Right lobe of liver (tissue), 4 donors: ENCODE measurements around the gene GSTP1.

Experiments
- CTCF ChIP-seq, 4 donors: fragments of 200-600 bp in 3 of 4; fragments of 450-650 bp in 1 of 4; IDR thresholded peaks; one replicate each; pipeline versions ENCODE4 v1.5.1 to v1.8.0; 2016 to 2022; ENCODE audit warnings: antibody characterized with exemption in 4 of 4, mild to moderate bottlenecking in 2 of 4
- POLR2A ChIP-seq: fragments of 450-650 bp; IDR thresholded peaks from one replicate; pipeline ENCODE4 v1.6.1; 2017; ENCODE audit warnings: antibody characterized with exemption, mild to moderate bottlenecking
- donor health status: DM: no; HTN: no; CAD: no.
- donor health status: DM: no; HTN: no; CAD: no.
- donor health status: DM: no; HTN: yes; CAD: no.

DNA sequence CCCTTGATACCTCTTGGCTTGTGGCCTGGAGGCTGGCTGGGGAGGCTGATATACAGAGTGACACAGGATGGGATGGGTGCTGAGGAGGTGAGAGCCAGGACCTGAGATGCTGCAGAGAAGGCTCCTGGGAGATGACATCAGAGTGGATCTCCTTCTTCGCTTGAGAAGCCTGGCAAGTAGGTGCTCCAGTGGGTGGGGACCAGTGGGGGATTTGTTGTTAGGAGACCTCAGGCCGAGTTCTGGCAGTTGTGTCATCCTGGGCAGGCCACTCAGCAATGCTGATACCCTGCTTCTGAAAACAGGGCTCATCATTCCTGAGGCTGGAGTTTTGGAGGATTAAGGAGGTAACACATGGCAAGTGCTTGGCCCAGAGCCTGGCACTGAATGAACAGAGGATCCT is 21.2 kb downstream of the GSTP1 start:
- TF ChIP-seq CTCF (IDR thresholded peaks at IDR 0.05) (no peak), POLR2A (no peak)
